ENCODE measurements around the gene ERBIN. TPM values are rescaled to one million over a fixed set of nuclear protein-coding genes. Genes with fewer than 3 reads are reported as not detected.

The ERBIN gene
- total RNA-seq, 1 experiment from 2014 or later: 118 TPM

DNA sequence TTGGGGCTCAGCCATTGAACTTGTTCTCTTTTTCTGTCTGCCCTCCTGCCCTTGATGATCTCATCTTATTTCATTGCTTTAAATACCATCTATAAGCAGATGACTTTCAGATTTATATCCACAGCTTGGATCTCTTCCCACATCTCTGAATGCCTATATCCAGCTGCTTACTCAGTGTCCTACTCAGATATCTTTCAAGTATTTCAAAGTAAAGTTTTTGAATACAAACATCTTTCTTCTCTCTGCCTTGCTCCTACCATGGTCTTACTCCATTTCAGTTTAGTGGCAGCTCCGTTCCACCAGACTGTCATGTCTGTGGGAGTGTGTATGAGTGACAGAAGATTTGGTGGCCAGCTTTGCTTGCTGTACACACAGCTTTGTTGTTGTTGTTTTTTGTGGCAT, 59.7 kb downstream of the ERBIN start:
- H3K27me3 ChIP-seq (replicated peaks): no peaks in the 10 kb centered on the region; the same call in 1 of the 2 replicates
- H3K27ac ChIP-seq: no peak overlapping the region
- peaks cover 20% of the 10 kb centered on the region for H3K4me1 ChIP-seq (replicated peaks)
- no peak for DNase-seq (ENCODE audit: low read depth in 1 of 2, low spot score in 2 of 2)
- no peaks in the 10 kb centered on the region for H3K9me3 ChIP-seq (replicated peaks)
- peaks cover 19% of the 10 kb centered on the region for H3K36me3 ChIP-seq
- no peak overlapping the region for H3K4me3 ChIP-seq

- Histone ChIP-seq H3K4me3 (no peak overlapping the region), H3K4me1 (replicated peaks) (peaks cover 17% of the 10 kb centered on the region), H3K27ac (no peak overlapping the region), H3K36me3 (peaks cover 18% of the 10 kb centered on the region), H3K9me3 (replicated peaks) (no peaks in the 10 kb centered on the region), H3K27me3 (replicated peaks) (no peaks in the 10 kb centered on the region; the same call in 1 of the 2 replicates)
- DNase-seq (ENCODE audit: low read depth in 1 of 2, low spot score in 2 of 2): no peak
Observed at GRCh38 chr5:65986796-65987195, 60.4 kb downstream of the ERBIN start.

GRCh38 chr5:65987982-65988381, 61.6 kb downstream of the ERBIN start:
- Histone ChIP-seq H3K4me3 (no peak overlapping the region), H3K9me3 (replicated peaks) (no peaks in the 10 kb centered on the region), H3K27ac (no peak overlapping the region), H3K27me3 (replicated peaks) (no peaks in the 10 kb centered on the region; the same call in 1 of the 2 replicates), H3K4me1 (replicated peaks) (peaks cover 8% of the 10 kb centered on the region; the same call in 1 of the 2 replicates), H3K36me3 (peaks cover 24% of the 10 kb centered on the region)
- no peak for DNase-seq (ENCODE audit: low read depth in 1 of 2, low spot score in 2 of 2)

- H3K36me3 ChIP-seq: peaks cover 35% of the 10 kb centered on the region
- H3K27me3 ChIP-seq (replicated peaks): no peaks in the 10 kb centered on the region; the same call in 1 of the 2 replicates
- H3K4me3 ChIP-seq: no peak overlapping the region
- peaks cover 8% of the 10 kb centered on the region; the same call in 1 of the 2 replicates for H3K4me1 ChIP-seq (replicated peaks)
- no peaks in the 10 kb centered on the region for H3K9me3 ChIP-seq (replicated peaks)
- H3K27ac ChIP-seq: no peak overlapping the region
- no peak for DNase-seq (ENCODE audit: low read depth in 1 of 2, low spot score in 2 of 2)
Observed at GRCh38 chr5:65989158-65989557, 62.8 kb downstream of the ERBIN start.

GRCh38 chr5:65992630-65993029, 66.3 kb downstream of the ERBIN start:
- Histone ChIP-seq H3K36me3 (peaks cover 57% of the 10 kb centered on the region), H3K27me3 (replicated peaks) (no peaks in the 10 kb centered on the region), H3K4me1 (replicated peaks) (no peaks in the 10 kb centered on the region), H3K27ac (no peak overlapping the region), H3K4me3 (no peak overlapping the region), H3K9me3 (replicated peaks) (no peaks in the 10 kb centered on the region)
- DNase-seq (ENCODE audit: low read depth in 1 of 2, low spot score in 2 of 2): no peak

- H3K4me3 ChIP-seq: no peak overlapping the region
- H3K36me3 ChIP-seq: peaks cover 60% of the 10 kb centered on the region
- H3K27me3 ChIP-seq (replicated peaks): no peaks in the 10 kb centered on the region
- no peaks in the 10 kb centered on the region for H3K9me3 ChIP-seq (replicated peaks)
- no peak for DNase-seq (ENCODE audit: low read depth in 1 of 2, low spot score in 2 of 2)
- no peaks in the 10 kb centered on the region for H3K4me1 ChIP-seq (replicated peaks)
- H3K27ac ChIP-seq: no peak overlapping the region
Observed at GRCh38 chr5:65994117-65994786, 67.9 kb downstream of the ERBIN start.

GRCh38 chr5:65999061-65999723, 72.8 kb downstream of the ERBIN start:
- H3K27ac ChIP-seq: no peak overlapping the region
- H3K36me3 ChIP-seq: peaks cover 58% of the 10 kb centered on the region
- no peaks in the 10 kb centered on the region for H3K27me3 ChIP-seq (replicated peaks)
- H3K9me3 ChIP-seq (replicated peaks): no peaks in the 10 kb centered on the region
- H3K4me1 ChIP-seq (replicated peaks): no peaks in the 10 kb centered on the region
- DNase-seq (ENCODE audit: low read depth in 1 of 2, low spot score in 2 of 2): no peak
- no peak overlapping the region for H3K4me3 ChIP-seq

- no peak for DNase-seq (ENCODE audit: low read depth in 1 of 2, low spot score in 2 of 2)
Observed at GRCh38 chr5:66001952-66002351, 75.6 kb downstream of the ERBIN start.

DNA sequence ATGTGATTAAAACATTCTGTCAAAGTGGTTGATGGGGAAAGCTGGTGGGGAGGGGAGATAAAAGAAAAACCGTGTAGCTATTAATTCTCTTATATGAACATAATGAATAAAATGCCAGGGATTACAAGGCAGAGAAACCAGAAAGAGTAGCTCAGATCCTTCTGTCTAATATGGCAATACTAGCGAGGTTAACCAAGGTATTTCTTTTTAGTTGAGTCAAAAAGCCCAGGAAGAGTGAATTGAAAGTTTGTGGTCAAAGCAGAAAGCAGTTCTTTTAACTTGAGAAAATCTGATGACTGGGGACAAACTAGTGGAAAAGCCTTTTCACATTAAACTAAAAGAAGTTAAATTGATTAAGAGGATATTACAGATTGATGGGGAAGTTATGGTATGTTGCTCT, 76.0 kb downstream of the ERBIN start:
- H3K27me3 ChIP-seq (replicated peaks): no peaks in the 10 kb centered on the region
- no peaks in the 10 kb centered on the region for H3K4me1 ChIP-seq (replicated peaks)
- H3K9me3 ChIP-seq (replicated peaks): no peaks in the 10 kb centered on the region
- H3K4me3 ChIP-seq: no peak overlapping the region
- H3K27ac ChIP-seq: no peak overlapping the region
- H3K36me3 ChIP-seq: peaks cover 54% of the 10 kb centered on the region
- DNase-seq (ENCODE audit: low read depth in 1 of 2, low spot score in 2 of 2): no peak

More at GRCh38 chr5:66001952-66002351, 75.6 kb downstream of the ERBIN start:
- no peaks in the 10 kb centered on the region for H3K4me1 ChIP-seq (replicated peaks)
- H3K4me3 ChIP-seq: no peak overlapping the region
- H3K27me3 ChIP-seq (replicated peaks): no peaks in the 10 kb centered on the region
- H3K36me3 ChIP-seq: peaks cover 58% of the 10 kb centered on the region
- no peak overlapping the region for H3K27ac ChIP-seq
- no peaks in the 10 kb centered on the region for H3K9me3 ChIP-seq (replicated peaks)

DNA sequence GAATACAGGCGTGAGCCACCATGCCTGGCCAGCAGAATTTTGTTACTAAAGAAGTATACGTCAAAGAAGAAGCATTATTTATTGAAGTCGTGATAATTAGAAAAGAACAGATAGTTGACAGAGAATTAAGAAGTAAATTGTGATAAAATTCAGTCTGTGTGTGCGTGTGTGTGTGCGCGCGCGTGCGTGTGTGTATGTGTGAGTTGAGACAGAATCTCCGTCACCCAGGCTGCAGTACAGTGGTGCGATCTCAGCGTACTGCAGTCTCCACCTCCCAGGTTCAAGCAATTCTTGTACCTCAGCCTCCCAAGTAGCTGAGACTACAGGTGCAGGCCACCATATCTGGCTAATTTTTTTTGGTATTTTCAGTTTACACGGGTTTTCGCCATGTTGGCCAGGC, 77.8 kb downstream of the ERBIN start:
- no peaks in the 10 kb centered on the region for H3K4me1 ChIP-seq (replicated peaks)
- H3K4me3 ChIP-seq: no peak overlapping the region
- DNase-seq (ENCODE audit: low read depth in 1 of 2, low spot score in 2 of 2): no peak
- no peak overlapping the region for H3K27ac ChIP-seq
- H3K36me3 ChIP-seq: peaks cover 57% of the 10 kb centered on the region
- H3K9me3 ChIP-seq (replicated peaks): no peaks in the 10 kb centered on the region
- H3K27me3 ChIP-seq (replicated peaks): no peaks in the 10 kb centered on the region

DNA sequence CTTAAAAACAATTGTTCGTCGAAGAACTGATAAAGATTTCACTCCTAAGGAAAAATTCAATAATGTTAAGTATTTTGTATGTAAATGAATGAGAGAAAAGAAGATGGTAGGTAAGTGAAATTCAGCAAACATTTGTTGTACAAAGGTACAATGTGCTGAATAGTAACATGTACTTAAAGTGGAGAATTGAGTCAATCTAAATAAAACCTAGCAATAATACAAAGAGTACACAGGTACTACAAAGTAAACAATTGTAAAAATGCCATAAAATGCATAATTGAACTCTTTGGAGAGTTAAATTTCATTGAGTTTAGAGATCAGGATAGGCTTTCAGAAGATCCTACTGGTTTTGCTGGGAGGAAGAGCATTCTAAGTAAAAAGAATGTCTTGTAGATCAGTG, 82.9 kb downstream of the ERBIN start:
- no peaks in the 10 kb centered on the region for H3K4me1 ChIP-seq (replicated peaks)
- no peaks in the 10 kb centered on the region for H3K27me3 ChIP-seq (replicated peaks)
- H3K27ac ChIP-seq: no peak overlapping the region
- no peaks in the 10 kb centered on the region for H3K9me3 ChIP-seq (replicated peaks)
- no peak overlapping the region for H3K4me3 ChIP-seq
- no peak for DNase-seq (ENCODE audit: low read depth in 1 of 2, low spot score in 2 of 2)
- peaks cover 71% of the 10 kb centered on the region for H3K36me3 ChIP-seq

- no peaks in the 10 kb centered on the region for H3K27me3 ChIP-seq (replicated peaks)
- no peak for DNase-seq (ENCODE audit: low read depth in 1 of 2, low spot score in 2 of 2)
- no peaks in the 10 kb centered on the region for H3K4me1 ChIP-seq (replicated peaks)
- H3K27ac ChIP-seq: no peak overlapping the region
- no peaks in the 10 kb centered on the region for H3K9me3 ChIP-seq (replicated peaks)
- peaks cover 71% of the 10 kb centered on the region for H3K36me3 ChIP-seq
- no peak overlapping the region for H3K4me3 ChIP-seq
Observed at GRCh38 chr5:66010476-66010875, 84.1 kb downstream of the ERBIN start.

GRCh38 chr5:66012271-66012670, 85.9 kb downstream of the ERBIN start:
- H3K9me3 ChIP-seq (replicated peaks): no peaks in the 10 kb centered on the region
- H3K4me3 ChIP-seq: no peak overlapping the region
- no peak overlapping the region for H3K27ac ChIP-seq
- H3K36me3 ChIP-seq: peaks cover 70% of the 10 kb centered on the region
- no peaks in the 10 kb centered on the region for H3K27me3 ChIP-seq (replicated peaks)
- H3K4me1 ChIP-seq (replicated peaks): no peaks in the 10 kb centered on the region
- no peak for DNase-seq (ENCODE audit: low read depth in 1 of 2, low spot score in 2 of 2)

GRCh38 chr5:66013397-66013796, 87.0 kb downstream of the ERBIN start:
- Histone ChIP-seq H3K27ac (no peak overlapping the region), H3K4me1 (replicated peaks) (no peaks in the 10 kb centered on the region), H3K27me3 (replicated peaks) (no peaks in the 10 kb centered on the region), H3K9me3 (replicated peaks) (no peaks in the 10 kb centered on the region), H3K4me3 (no peak overlapping the region), H3K36me3 (peaks cover 69% of the 10 kb centered on the region)
- DNase-seq (ENCODE audit: low read depth in 1 of 2, low spot score in 2 of 2): no peak

Data from SJSA1 (cell line).